ENCODE measurements around the gene OCA2. TPM values are rescaled to one million over a fixed set of nuclear protein-coding genes. Genes with fewer than 3 reads are reported as not detected.

Gene OCA2
- total RNA-seq, 2 donors from 2014 or later: 3.7 TPM; not detected in 1

DNA sequence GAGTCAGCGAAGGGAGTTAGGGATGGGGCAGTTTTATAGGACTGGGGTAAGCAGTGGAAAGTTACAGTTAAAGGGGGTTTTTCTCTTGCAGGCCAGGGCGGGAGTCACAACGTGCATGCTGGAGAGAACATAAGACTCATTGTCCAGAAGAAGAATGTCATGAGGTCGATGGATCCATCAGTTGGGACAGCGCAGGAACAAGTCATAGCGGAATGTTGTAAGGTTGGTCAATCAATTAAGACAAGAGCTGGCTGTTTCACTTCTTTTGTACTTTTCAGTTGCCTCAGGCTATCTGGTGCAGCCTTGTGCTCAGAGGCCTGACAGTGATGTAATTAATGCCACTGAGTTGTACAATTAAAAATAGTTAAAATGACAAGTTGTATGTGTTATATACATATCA is 165.6 kb downstream of the OCA2 start:
- no peaks in the 10 kb centered on the region for H3K9me3 ChIP-seq
- no peak for TF ChIP-seq POLR2A (IDR thresholded peaks at IDR 0.05)
- TF ChIP-seq POLR2AphosphoS5 (IDR thresholded peaks at IDR 0.05): no peak
- TF ChIP-seq, protein P1, sequence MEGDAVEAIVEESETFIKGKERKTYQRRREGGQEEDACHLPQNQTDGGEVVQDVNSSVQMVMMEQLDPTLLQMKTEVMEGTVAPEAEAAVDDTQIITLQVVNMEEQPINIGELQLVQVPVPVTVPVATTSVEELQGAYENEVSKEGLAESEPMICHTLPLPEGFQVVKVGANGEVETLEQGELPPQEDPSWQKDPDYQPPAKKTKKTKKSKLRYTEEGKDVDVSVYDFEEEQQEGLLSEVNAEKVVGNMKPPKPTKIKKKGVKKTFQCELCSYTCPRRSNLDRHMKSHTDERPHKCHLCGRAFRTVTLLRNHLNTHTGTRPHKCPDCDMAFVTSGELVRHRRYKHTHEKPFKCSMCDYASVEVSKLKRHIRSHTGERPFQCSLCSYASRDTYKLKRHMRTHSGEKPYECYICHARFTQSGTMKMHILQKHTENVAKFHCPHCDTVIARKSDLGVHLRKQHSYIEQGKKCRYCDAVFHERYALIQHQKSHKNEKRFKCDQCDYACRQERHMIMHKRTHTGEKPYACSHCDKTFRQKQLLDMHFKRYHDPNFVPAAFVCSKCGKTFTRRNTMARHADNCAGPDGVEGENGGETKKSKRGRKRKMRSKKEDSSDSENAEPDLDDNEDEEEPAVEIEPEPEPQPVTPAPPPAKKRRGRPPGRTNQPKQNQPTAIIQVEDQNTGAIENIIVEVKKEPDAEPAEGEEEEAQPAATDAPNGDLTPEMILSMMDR (IDR thresholded peaks at IDR 0.05): no peak
- no peak for DNase-seq (ENCODE audit: low spot score)
- WGBS: 68% methylated on average over 6 of the region's 6 CpGs
- H3K4me1 ChIP-seq (replicated peaks): no peaks in the 10 kb centered on the region
- intact Hi-C loops (cut with DNase I): no loop called here
- H3K27ac ChIP-seq: no peak overlapping the region
- H3K27me3 ChIP-seq (replicated peaks; ENCODE audit: insufficient read depth): no peaks in the 10 kb centered on the region
- H3K4me3 ChIP-seq: no peak overlapping the region
- no peaks in the 10 kb centered on the region for H3K36me3 ChIP-seq

- Histone ChIP-seq H3K4me3 (no peak overlapping the region), H3K27me3 (replicated peaks; ENCODE audit: insufficient read depth) (no peaks in the 10 kb centered on the region), H3K27ac (no peak overlapping the region), H3K4me1 (replicated peaks) (no peaks in the 10 kb centered on the region), H3K36me3 (no peaks in the 10 kb centered on the region), H3K9me3 (no peaks in the 10 kb centered on the region)
- intact Hi-C loops (cut with DNase I): no loop called here
- 99% methylated on average over 3 of the region's 3 CpGs for WGBS
- no peak for TF ChIP-seq POLR2AphosphoS5 (IDR thresholded peaks at IDR 0.05)
- TF ChIP-seq POLR2A (IDR thresholded peaks at IDR 0.05): no peak
- TF ChIP-seq, protein P1 (IDR thresholded peaks at IDR 0.05): no peak
- no peak for DNase-seq (ENCODE audit: low spot score)
These were observed 166.5 kb downstream of the OCA2 start for GRCh38 chr15:27932600-27932999.

DNA sequence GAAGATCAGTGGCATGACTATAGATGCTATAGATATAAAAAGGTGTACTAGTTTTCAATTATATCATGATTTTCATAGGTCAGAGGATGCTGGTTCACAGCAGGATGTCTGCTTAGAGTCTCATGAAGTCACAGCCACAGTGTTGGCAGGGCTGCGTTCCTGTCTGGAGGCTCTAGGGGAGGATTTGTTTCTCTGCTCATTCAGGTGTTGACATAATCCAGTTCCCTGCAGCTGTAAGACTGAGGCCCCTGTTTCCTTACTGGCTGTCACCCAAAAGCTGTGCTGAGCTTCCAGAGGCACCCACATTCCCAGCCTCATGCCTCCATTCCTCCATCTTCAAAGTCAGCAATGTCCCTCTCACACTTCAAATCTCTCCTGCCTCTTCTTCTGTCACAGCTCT is 170.7 kb downstream of the OCA2 start:
- H3K27me3 ChIP-seq (replicated peaks; ENCODE audit: insufficient read depth): no peaks in the 10 kb centered on the region
- TF ChIP-seq POLR2AphosphoS5 (IDR thresholded peaks at IDR 0.05) (no peak), POLR2A (IDR thresholded peaks at IDR 0.05) (no peak)
- TF ChIP-seq, protein P1 (IDR thresholded peaks at IDR 0.05): no peak
- H3K36me3 ChIP-seq: no peaks in the 10 kb centered on the region
- no peaks in the 10 kb centered on the region for H3K9me3 ChIP-seq
- no peak overlapping the region for H3K4me3 ChIP-seq
- intact Hi-C loops (cut with DNase I): no loop called here
- no peak overlapping the region for H3K27ac ChIP-seq
- 20% methylated on average over 1 of the region's 1 CpG for WGBS
- H3K4me1 ChIP-seq (replicated peaks): no peaks in the 10 kb centered on the region
- DNase-seq (ENCODE audit: low spot score): no peak

DNA sequence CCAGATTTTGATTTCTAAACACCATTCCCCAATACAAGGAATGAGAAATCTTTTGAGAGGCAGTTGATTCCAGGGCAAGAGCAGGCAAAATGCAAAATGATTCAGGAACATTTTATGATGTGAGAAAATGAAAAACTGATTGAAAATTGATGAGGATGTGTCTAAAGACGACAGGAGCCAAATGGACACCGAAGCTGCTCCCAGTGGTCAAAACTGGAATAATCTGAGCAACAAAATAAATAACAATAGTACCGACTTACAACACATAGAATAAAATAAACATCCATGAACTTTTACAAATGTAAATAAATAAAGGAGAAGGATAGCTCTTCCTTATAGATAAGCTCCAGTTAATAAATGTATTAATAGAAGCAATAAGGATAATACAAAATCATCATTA is 186.8 kb downstream of the OCA2 start:
- no peak for DNase-seq (ENCODE audit: low spot score)
- 73% methylated on average over 3 of the region's 3 CpGs for WGBS
- Histone ChIP-seq H3K9me3 (no peaks in the 10 kb centered on the region), H3K27me3 (replicated peaks; ENCODE audit: insufficient read depth) (no peaks in the 10 kb centered on the region), H3K4me1 (replicated peaks) (no peaks in the 10 kb centered on the region), H3K36me3 (no peaks in the 10 kb centered on the region), H3K27ac (no peak overlapping the region), H3K4me3 (no peak overlapping the region)
- intact Hi-C loops (cut with DNase I): no loop called here
- TF ChIP-seq POLR2AphosphoS5 (IDR thresholded peaks at IDR 0.05): no peak

- H3K36me3 ChIP-seq: no peaks in the 10 kb centered on the region
- no peaks in the 10 kb centered on the region for H3K9me3 ChIP-seq
- H3K27ac ChIP-seq: no peak overlapping the region
- H3K27me3 ChIP-seq (replicated peaks; ENCODE audit: insufficient read depth): no peaks in the 10 kb centered on the region
- intact Hi-C loops (cut with DNase I): no loop called here
- no peak for DNase-seq (ENCODE audit: low spot score)
- 85% methylated on average over 4 of the region's 4 CpGs for WGBS
- no peaks in the 10 kb centered on the region for H3K4me1 ChIP-seq (replicated peaks)
- H3K4me3 ChIP-seq: no peak overlapping the region
- TF ChIP-seq, protein P1 (IDR thresholded peaks at IDR 0.05): no peak
- TF ChIP-seq POLR2AphosphoS5 (IDR thresholded peaks at IDR 0.05) (no peak), POLR2A (IDR thresholded peaks at IDR 0.05) (no peak)
These were observed 192.3 kb downstream of the OCA2 start for GRCh38 chr15:27906802-27907201.

Measured in prostate gland (tissue), 2 donors.